Esophagus muscularis mucosa (tissue), 4 donors: ENCODE results near the gene XRRA1. TPM values are rescaled to one million over a fixed set of nuclear protein-coding genes. Genes with fewer than 3 reads are reported as not detected.
A peak's percentile ranks its signal among the peaks of the same experiment; 100 is the strongest.

Experiments
- DNase-seq: peaks from one replicate; pipeline ENCODE4 v3.0.0-alpha.2; 2017; ENCODE audit errors: extremely low spot score
- H3K27ac ChIP-seq, 4 donors: fragments of 200-600 bp; sonication (generic); replicated peaks in 1 of 4; 1 replicate in 3 of 4; 2 replicates in 1 of 4; pipeline ENCODE4 v1.5.1; 2016 to 2019; ENCODE audit warnings: mild to moderate bottlenecking in 1 of 4
- H3K27me3 ChIP-seq, 4 donors: fragments of 200-600 bp; sonication (generic); one replicate each; pipeline versions ENCODE4 v1.5.1 to v1.6.0; 2016 to 2019
- H3K36me3 ChIP-seq, 4 donors: fragments of 200-600 bp; sonication (generic); one replicate each; pipeline ENCODE4 v1.5.1; 2016 to 2019
- H3K4me1 ChIP-seq, 4 donors: fragments of 200-600 bp; sonication (generic); one replicate each; pipeline ENCODE4 v1.5.1; 2016 to 2019
- H3K4me3 ChIP-seq, 4 donors: fragments of 200-600 bp; sonication (generic); 1 replicate in 2 of 4; 2 replicates in 2 of 4; pipeline ENCODE4 v1.5.1; 2016 to 2019; ENCODE audit warnings: mild to moderate bottlenecking in 4 of 4, moderate library complexity in 1 of 4
- H3K9me3 ChIP-seq, 4 donors: fragments of 200-600 bp; sonication (generic); 1 replicate in 3 of 4; 2 replicates in 1 of 4; pipeline ENCODE4 v1.5.1; 2016 to 2019
- EP300 ChIP-seq: sonication (generic); formaldehyde crosslinking; IDR thresholded peaks from one replicate; pipeline ENCODE4 v1.6.1; 2017; ENCODE audit warnings: antibody characterized with exemption
- POLR2A ChIP-seq: fragments of 450-650 bp; IDR thresholded peaks from one replicate; pipeline ENCODE4 v1.6.1; 2017; ENCODE audit warnings: antibody characterized with exemption, moderate library complexity, mild to moderate bottlenecking, low read depth
- POLR2AphosphoS5 ChIP-seq, 2 donors: sonication (generic); formaldehyde crosslinking; IDR thresholded peaks; one replicate each; pipeline ENCODE4 v1.6.1; 2017; ENCODE audit warnings: antibody characterized with exemption in 2 of 2
- WGBS: methylation state at CpG from one replicate; pipeline ENCODE4 v1.1.5; 2018; 5-methylcytosine and 5-hydroxymethylcytosine counted together
- intact Hi-C: fragments of 100-400 bp; cut with DNase I; formaldehyde crosslinking; loops from one replicate; pipeline ENCODE4 v1.15.1; 2023
- total RNA-seq, 4 donors: library from RNA; depleted of rRNA; stranded (reverse); fragments of >200 nt; gene quantifications; one replicate each; pipeline versions ENCODE4 v1.1.0 to v1.2.1, GENCODE V29; 2016
- TF ChIP-seq, protein P1 (sequence below), 3 experiments: fragments of 200-600 bp in 2 of 3; fragments of 450-650 bp in 1 of 3; sonication (generic) in 2 of 3; IDR thresholded peaks; one replicate each; pipeline ENCODE4 v1.5.1; 2017 to 2019; ENCODE audit warnings: antibody characterized with exemption in 3 of 3, mild to moderate bottlenecking in 2 of 3, moderate library complexity in 1 of 3

Gene XRRA1
- total RNA-seq, 4 donors from 2014 or later = 9.1 to 19.5 (median 11.8) TPM

DNA sequence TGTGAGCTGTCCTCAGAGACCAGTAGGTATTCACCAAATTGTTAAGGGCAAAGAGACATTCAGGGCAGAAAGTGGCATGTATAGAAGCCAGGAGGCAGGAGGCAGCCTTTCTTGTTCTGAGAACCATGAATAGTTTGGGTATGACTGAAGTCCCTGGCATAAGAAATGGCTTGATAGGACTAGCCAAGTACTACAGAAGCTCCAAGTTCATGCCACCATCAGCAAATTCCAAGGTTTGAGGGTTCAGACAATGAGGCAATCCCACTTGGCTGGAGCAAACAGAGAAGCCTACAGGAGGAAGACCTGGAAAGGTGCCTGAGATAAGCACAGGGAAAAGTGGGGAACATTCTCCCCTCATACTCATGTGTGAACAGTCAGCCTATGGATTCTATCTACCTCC, 25.8 kb downstream of the XRRA1 start:
- peak; percentile 74 for DNase-seq
- peaks cover 3 to 62% (median 35%) of the 10 kb centered on the region in 4 donors for H3K36me3 ChIP-seq
- TF ChIP-seq, protein P1, sequence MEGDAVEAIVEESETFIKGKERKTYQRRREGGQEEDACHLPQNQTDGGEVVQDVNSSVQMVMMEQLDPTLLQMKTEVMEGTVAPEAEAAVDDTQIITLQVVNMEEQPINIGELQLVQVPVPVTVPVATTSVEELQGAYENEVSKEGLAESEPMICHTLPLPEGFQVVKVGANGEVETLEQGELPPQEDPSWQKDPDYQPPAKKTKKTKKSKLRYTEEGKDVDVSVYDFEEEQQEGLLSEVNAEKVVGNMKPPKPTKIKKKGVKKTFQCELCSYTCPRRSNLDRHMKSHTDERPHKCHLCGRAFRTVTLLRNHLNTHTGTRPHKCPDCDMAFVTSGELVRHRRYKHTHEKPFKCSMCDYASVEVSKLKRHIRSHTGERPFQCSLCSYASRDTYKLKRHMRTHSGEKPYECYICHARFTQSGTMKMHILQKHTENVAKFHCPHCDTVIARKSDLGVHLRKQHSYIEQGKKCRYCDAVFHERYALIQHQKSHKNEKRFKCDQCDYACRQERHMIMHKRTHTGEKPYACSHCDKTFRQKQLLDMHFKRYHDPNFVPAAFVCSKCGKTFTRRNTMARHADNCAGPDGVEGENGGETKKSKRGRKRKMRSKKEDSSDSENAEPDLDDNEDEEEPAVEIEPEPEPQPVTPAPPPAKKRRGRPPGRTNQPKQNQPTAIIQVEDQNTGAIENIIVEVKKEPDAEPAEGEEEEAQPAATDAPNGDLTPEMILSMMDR (IDR thresholded peaks at IDR 0.05) = no peak
- TF ChIP-seq POLR2A (no peak), EP300 (no peak)
- no peaks in the 10 kb centered on the region for H3K9me3 ChIP-seq
- H3K27ac ChIP-seq = no peak overlapping the region
- H3K4me1 ChIP-seq = no peaks in the 10 kb centered on the region
- H3K4me3 ChIP-seq = no peak overlapping the region
- intact Hi-C loops = no loop called here
- H3K27me3 ChIP-seq = no peaks in the 10 kb centered on the region

DNA sequence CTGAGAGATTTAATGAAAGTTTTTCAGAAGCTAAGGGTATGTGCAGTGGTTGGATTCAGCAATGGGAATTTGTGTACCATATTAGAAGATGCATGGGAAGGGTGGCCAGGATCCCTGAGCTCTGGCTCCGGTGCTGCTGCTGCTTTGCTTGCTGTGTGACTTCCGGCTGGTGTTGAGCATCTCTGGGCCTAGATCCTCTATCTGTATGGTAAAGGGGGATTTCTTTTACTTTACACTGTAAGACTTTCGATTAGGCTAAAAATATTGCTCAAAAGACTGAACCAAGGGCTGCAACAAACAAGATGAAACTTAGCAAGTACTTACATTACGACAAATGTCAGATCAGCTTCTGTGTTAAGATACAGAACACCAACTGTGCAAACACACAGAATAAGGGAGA, 39.1 kb downstream of the XRRA1 start:
- DNase-seq = no peak
- TF ChIP-seq EP300 (no peak), POLR2AphosphoS5 (IDR thresholded peaks at IDR 0.05) (no peak), POLR2A (no peak)
- TF ChIP-seq, protein P1 (IDR thresholded peaks at IDR 0.05) = no peak
- no peak overlapping the region for H3K27ac ChIP-seq
- peaks cover 0 to 88% (median 21%) of the 10 kb centered on the region in 4 donors for H3K36me3 ChIP-seq
- no peaks in the 10 kb centered on the region for H3K4me1 ChIP-seq
- H3K27me3 ChIP-seq = no peaks in the 10 kb centered on the region
- WGBS = 78% methylated on average over 4 of the region's 4 CpGs
- H3K4me3 ChIP-seq = no peak overlapping the region
- H3K9me3 ChIP-seq = no peaks in the 10 kb centered on the region
- intact Hi-C loops = no loop called here

DNA sequence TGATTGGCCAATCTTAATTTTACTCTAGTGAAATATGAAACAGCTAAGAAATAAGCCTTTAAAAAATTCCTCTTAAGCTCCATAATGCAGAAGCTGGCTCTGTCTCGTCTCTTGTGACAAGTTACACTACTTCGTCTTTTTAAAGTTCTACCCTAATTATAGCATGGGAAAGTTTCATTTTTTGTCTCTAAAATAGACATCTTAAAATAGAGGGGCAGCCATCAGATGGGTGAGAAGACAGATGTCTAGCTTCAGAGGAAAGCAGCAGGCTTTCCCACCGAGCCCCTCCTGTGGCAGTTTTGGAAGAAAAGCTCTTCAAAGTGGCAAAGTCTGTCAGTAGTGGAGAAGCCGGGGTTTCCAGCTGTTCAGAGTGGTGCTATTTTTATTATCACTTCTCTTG, 39.5 kb downstream of the XRRA1 start:
- intact Hi-C loops = no loop called here
- no peak for DNase-seq
- no peak for TF ChIP-seq POLR2AphosphoS5 (IDR thresholded peaks at IDR 0.05)
- TF ChIP-seq, protein P1 (IDR thresholded peaks at IDR 0.05) = no peak
- TF ChIP-seq EP300 = no peak
- TF ChIP-seq POLR2A = no peak
- H3K27me3 ChIP-seq = no peaks in the 10 kb centered on the region
- H3K27ac ChIP-seq = no peak overlapping the region
- 60% methylated on average over 4 of the region's 4 CpGs for WGBS
- H3K36me3 ChIP-seq = peaks cover 0 to 84% (median 21%) of the 10 kb centered on the region in 4 donors
- H3K9me3 ChIP-seq = no peaks in the 10 kb centered on the region
- H3K4me3 ChIP-seq = no peak overlapping the region
- H3K4me1 ChIP-seq = no peaks in the 10 kb centered on the region

DNA sequence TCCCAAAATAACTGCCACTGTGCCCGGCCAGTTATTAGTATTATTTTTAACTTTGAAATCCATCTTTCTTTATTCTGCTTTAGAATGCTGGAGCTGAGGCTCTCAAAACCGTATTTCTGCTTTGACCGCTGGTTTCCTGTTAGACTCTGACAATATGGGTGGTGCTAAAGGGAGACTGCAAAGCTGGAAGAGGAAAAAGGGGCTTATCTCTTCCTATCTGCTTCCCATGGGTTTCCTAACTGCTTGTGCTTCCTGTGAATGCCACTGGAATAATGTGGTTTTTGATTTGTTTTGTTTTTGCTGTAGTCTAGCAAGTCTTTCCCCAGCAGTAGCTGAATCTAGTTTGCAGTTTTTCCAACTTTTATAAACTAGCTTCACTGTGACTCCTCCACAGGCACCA, 43.6 kb downstream of the XRRA1 start:
- no peaks in the 10 kb centered on the region for H3K27me3 ChIP-seq
- H3K27ac ChIP-seq = no peak overlapping the region
- no peaks in the 10 kb centered on the region for H3K4me1 ChIP-seq
- H3K9me3 ChIP-seq = peaks cover 0 to 22% (median 12%) of the 10 kb centered on the region in 4 donors
- DNase-seq = no peak
- peaks cover 0 to 59% (median 13%) of the 10 kb centered on the region in 4 donors for H3K36me3 ChIP-seq
- intact Hi-C loops = no loop called here
- 46% methylated on average over 3 of the region's 3 CpGs for WGBS
- TF ChIP-seq POLR2A (no peak), POLR2AphosphoS5 (IDR thresholded peaks at IDR 0.05) (no peak), EP300 (no peak)
- TF ChIP-seq, protein P1 (IDR thresholded peaks at IDR 0.05) = no peak
- H3K4me3 ChIP-seq = no peak overlapping the region

DNA sequence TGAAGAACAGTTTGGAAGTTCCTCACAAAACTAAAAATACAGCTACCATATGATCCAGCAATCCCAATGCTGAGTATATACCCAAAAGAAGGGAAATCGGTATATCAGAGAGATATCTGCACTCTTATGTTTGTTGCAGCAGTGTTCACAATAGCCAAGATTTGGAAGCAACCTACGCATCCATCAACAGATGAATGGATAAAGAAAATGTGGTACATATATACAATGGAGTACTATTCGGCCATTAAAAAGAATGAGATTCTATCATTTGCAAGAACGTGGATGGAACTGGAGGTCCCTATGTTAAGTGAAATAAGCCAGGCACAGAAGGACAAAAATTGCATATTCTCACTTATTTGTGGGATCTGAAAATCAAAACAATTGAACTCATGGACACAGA, 46.5 kb downstream of the XRRA1 start:
- TF ChIP-seq POLR2AphosphoS5 (IDR thresholded peaks at IDR 0.05) = no peak
- no peak for TF ChIP-seq EP300
- no peak for TF ChIP-seq POLR2A
- TF ChIP-seq, protein P1 (IDR thresholded peaks at IDR 0.05) = no peak
- H3K9me3 ChIP-seq = peaks cover 0 to 45% (median 13%) of the 10 kb centered on the region in 4 donors
- no peak for DNase-seq
- WGBS = 98% methylated on average over 4 of the region's 4 CpGs
- peaks cover 0 to 29% (median 6%) of the 10 kb centered on the region in 4 donors for H3K36me3 ChIP-seq
- intact Hi-C loops = no loop called here
- H3K27ac ChIP-seq = no peak overlapping the region
- no peaks in the 10 kb centered on the region for H3K4me1 ChIP-seq
- H3K27me3 ChIP-seq = no peaks in the 10 kb centered on the region
- no peak overlapping the region for H3K4me3 ChIP-seq
